ENCODE data around the gene STK17B. TPM values are rescaled to one million over a fixed set of nuclear protein-coding genes. Genes with fewer than 3 reads are reported as not detected.

Gene STK17B
- polyA plus RNA-seq, 3 donors, result 171 to 296 (median 244) TPM

GRCh38 chr2:196208915-196209314, 37.5 kb upstream of the STK17B start:
- no peaks in the 10 kb centered on the region for H3K27me3 ChIP-seq (ENCODE audit: control insufficient read depth in 2 of 2, insufficient read depth in 2 of 2, low read length in 2 of 2)
- H3K4me1 Mint-ChIP-seq, result peaks cover 48% of the 10 kb centered on the region
- H3K36me3 Mint-ChIP-seq, result peaks cover 2 to 5% of the 10 kb centered on the region in 2 donors
- peaks cover 0 to 3% (median 2%) of the 10 kb centered on the region in 3 donors for H3K27me3 Mint-ChIP-seq (ENCODE audit: low read depth in 3 of 3)
- H2AFZ ChIP-seq (ENCODE audit: insufficient read depth, low read depth, low read length, poor library complexity, severe bottlenecking), result no peak overlapping the region
- DNase-seq, result no peak
- H3K4me1 ChIP-seq (ENCODE audit: control insufficient read depth in 1 of 2, insufficient read depth in 2 of 2, low read length in 2 of 2), result peaks cover 29 to 31% of the 10 kb centered on the region in 2 donors
- no peak overlapping the region for H3K4me3 ChIP-seq (replicated peaks in 1 of 3; ENCODE audit: low read depth in 2 of 3, low read length in 3 of 3)
- H3K4me2 ChIP-seq (replicated peaks; ENCODE audit: extremely low read depth, low read length, poor library complexity, severe bottlenecking), result no peak overlapping the region
- H4K20me1 ChIP-seq (ENCODE audit: insufficient read depth, low read length), result no peaks in the 10 kb centered on the region
- H3K79me2 ChIP-seq (ENCODE audit: insufficient read depth, low read length), result no peaks in the 10 kb centered on the region
- peak overlapping the region in 4 of 7 donors; percentile 29 to 76 (median 57) for H3K27ac Mint-ChIP-seq
- intact Hi-C loops (cut with micrococcal nuclease), result loop anchor here in 1 of 2 donors (5.0 kb wide), 1 partner anchor 37 kb away; the partner anchor contains the start of gene STK17B
- H3K9me3 Mint-ChIP-seq, result peaks cover 0 to 3% (median 0%) of the 10 kb centered on the region in 7 donors
- H3K9me3 ChIP-seq (replicated peaks in 1 of 2; ENCODE audit: control insufficient read depth in 1 of 2, insufficient read depth in 1 of 2, low read length in 2 of 2), result no peaks in the 10 kb centered on the region
- no peak overlapping the region for H3K9ac ChIP-seq (ENCODE audit: insufficient read depth, low read length, poor library complexity, severe bottlenecking)
- no peak for TF ChIP-seq CTCF (IDR thresholded peaks at IDR 0.05)
- no peak overlapping the region for H3K27ac ChIP-seq (ENCODE audit: low read depth in 1 of 2, low read length in 2 of 2)
- no peak overlapping the region for H3K4me3 Mint-ChIP-seq
- WGBS (ENCODE audit: insufficient coverage), result no CpG with 5 or more reads among the region's 1 CpG
- H3K36me3 ChIP-seq (replicated peaks in 1 of 2; ENCODE audit: control insufficient read depth in 1 of 2, insufficient read depth in 2 of 2, low read length in 2 of 2), result no peaks in the 10 kb centered on the region

- Histone ChIP-seq H3K4me1 (ENCODE audit: control insufficient read depth in 1 of 2, insufficient read depth in 2 of 2, low read length in 2 of 2) (peaks cover 9 to 15% of the 10 kb centered on the region in 2 donors), H3K9me3 (replicated peaks in 1 of 2; ENCODE audit: control insufficient read depth in 1 of 2, insufficient read depth in 1 of 2, low read length in 2 of 2) (no peaks in the 10 kb centered on the region), H2AFZ (ENCODE audit: insufficient read depth, low read depth, low read length, poor library complexity, severe bottlenecking) (no peak overlapping the region), H3K4me3 (replicated peaks in 1 of 3; ENCODE audit: low read depth in 2 of 3, low read length in 3 of 3) (peak overlapping the region in 1 of 3 experiments; percentile 3), H3K4me2 (replicated peaks; ENCODE audit: extremely low read depth, low read length, poor library complexity, severe bottlenecking) (peak overlapping the region; percentile 13), H4K20me1 (ENCODE audit: insufficient read depth, low read length) (no peaks in the 10 kb centered on the region), H3K79me2 (ENCODE audit: insufficient read depth, low read length) (no peaks in the 10 kb centered on the region), H3K36me3 (replicated peaks in 1 of 2; ENCODE audit: control insufficient read depth in 1 of 2, insufficient read depth in 2 of 2, low read length in 2 of 2) (no peaks in the 10 kb centered on the region), H3K9ac (ENCODE audit: insufficient read depth, low read length, poor library complexity, severe bottlenecking) (no peak overlapping the region), H3K27me3 (ENCODE audit: control insufficient read depth in 2 of 2, insufficient read depth in 2 of 2, low read length in 2 of 2) (no peaks in the 10 kb centered on the region), H3K27ac (ENCODE audit: low read depth in 1 of 2, low read length in 2 of 2) (no peak overlapping the region)
- Mint-ChIP-seq H3K27me3 (ENCODE audit: low read depth in 3 of 3) (peaks cover 0 to 2% (median 0%) of the 10 kb centered on the region in 3 donors), H3K4me1 (peaks cover 27% of the 10 kb centered on the region), H3K36me3 (peaks cover 2 to 5% of the 10 kb centered on the region in 2 donors), H3K27ac (peak overlapping the region in 4 of 7 donors; percentile 65 to 75 (median 67)), H3K4me3 (no peak overlapping the region), H3K9me3 (peaks cover 0 to 3% (median 0%) of the 10 kb centered on the region in 7 donors)
- no peak for TF ChIP-seq CTCF (IDR thresholded peaks at IDR 0.05)
- 8% methylated on average over 1 of the region's 1 CpG for WGBS (ENCODE audit: insufficient coverage)
- intact Hi-C loops (cut with micrococcal nuclease), result loop anchor here in 1 of 2 donors (5.0 kb wide), 1 partner anchor 35 kb away; the partner anchor contains the start of gene STK17B
- DNase-seq, result no peak
Observed at GRCh38 chr2:196206804-196207203, 35.4 kb upstream of the STK17B start.

Measured in CD14-positive monocyte (primary cell).